HL-60 (cell line): ENCODE measurements around the gene JPH3.

Experiments used
- DNase-seq, 2 experiments: peaks; one replicate each; pipeline ENCODE4 v3.0.0-alpha.2; 2010 to 2020; ENCODE audit warnings: low read depth in 1 of 2, low spot score in 1 of 2
- H3K27ac ChIP-seq: fragments of 250-450 bp; sonication (Bioruptor Pico); replicated peaks from 2 replicates; pipeline ENCODE4 v1.5.1; 2020; ENCODE audit warnings: mild to moderate bottlenecking, moderate library complexity
- H3K27me3 ChIP-seq: fragments of 250-450 bp; sonication (Bioruptor Pico); 2 replicates; pipeline ENCODE4 v1.5.1; 2021; ENCODE audit warnings: mild to moderate bottlenecking, moderate library complexity; ENCODE audit not compliant: insufficient read depth, poor library complexity, severe bottlenecking
- H3K4me3 ChIP-seq: replicated peaks from 2 replicates; pipeline ENCODE4 v1.5.1; 2011; ENCODE audit warnings: mild to moderate bottlenecking, control low read depth, low read length; ENCODE audit not compliant: insufficient read depth
- CTCF ChIP-seq: IDR thresholded peaks from one replicate; pipeline ENCODE4 v1.5.1; 2011; ENCODE audit warnings: low read length, control low read depth, inconsistent platforms; ENCODE audit not compliant: insufficient read depth
- GABPA ChIP-seq: IDR thresholded peaks from 2 replicates; pipeline ENCODE4 v1.6.1; 2012; ENCODE audit warnings: low read depth
- POLR2AphosphoS5 ChIP-seq: IDR thresholded peaks from 2 replicates; pipeline ENCODE4 v1.6.1; 2012; ENCODE audit warnings: low read depth
- REST ChIP-seq: IDR thresholded peaks from 2 replicates; pipeline ENCODE4 v1.6.1; 2012; ENCODE audit warnings: low read depth; ENCODE audit not compliant: insufficient replicate concordance
- SPI1 ChIP-seq: IDR thresholded peaks from 2 replicates; pipeline ENCODE4 v1.6.1; 2012; ENCODE audit warnings: low read depth, mild to moderate bottlenecking, borderline replicate concordance

Gene JPH3

GRCh38 chr16:87704754-87705353 is 102.5 kb downstream of the JPH3 start:
- Histone ChIP-seq H3K4me3 (no peak overlapping the region), H3K27me3 (no peaks in the 10 kb centered on the region), H3K27ac (no peak overlapping the region)
- no peak for DNase-seq
- TF ChIP-seq GABPA (no peak), POLR2AphosphoS5 (no peak), REST (no peak), CTCF (no peak), SPI1 (no peak)

- H3K27me3 ChIP-seq: no peaks in the 10 kb centered on the region
- H3K27ac ChIP-seq: no peak overlapping the region
- TF ChIP-seq CTCF: no peak
- no peak for TF ChIP-seq GABPA
- TF ChIP-seq SPI1: no peak
- no peak for TF ChIP-seq POLR2AphosphoS5
- TF ChIP-seq REST: no peak
- no peak for DNase-seq
- H3K4me3 ChIP-seq: no peak overlapping the region
These were observed 103.5 kb downstream of the JPH3 start for GRCh38 chr16:87705771-87706277.

GRCh38 chr16:87706278-87707000 is 104.1 kb downstream of the JPH3 start:
- Histone ChIP-seq H3K27ac (no peak overlapping the region), H3K27me3 (no peaks in the 10 kb centered on the region), H3K4me3 (no peak overlapping the region)
- TF ChIP-seq GABPA: no peak
- no peak for TF ChIP-seq REST
- TF ChIP-seq CTCF: no peak
- TF ChIP-seq POLR2AphosphoS5: no peak
- no peak for TF ChIP-seq SPI1
- no peak for DNase-seq
